TTC549 (cell line): ENCODE results near the gene NPY2R.

Source experiments
- FAIRE-seq: peaks from 2 replicates; lab custom pipeline; 2012; peaks lifted over from hg19 to GRCh38; lab: Jason Lieb, UNC

The NPY2R gene, protein sequence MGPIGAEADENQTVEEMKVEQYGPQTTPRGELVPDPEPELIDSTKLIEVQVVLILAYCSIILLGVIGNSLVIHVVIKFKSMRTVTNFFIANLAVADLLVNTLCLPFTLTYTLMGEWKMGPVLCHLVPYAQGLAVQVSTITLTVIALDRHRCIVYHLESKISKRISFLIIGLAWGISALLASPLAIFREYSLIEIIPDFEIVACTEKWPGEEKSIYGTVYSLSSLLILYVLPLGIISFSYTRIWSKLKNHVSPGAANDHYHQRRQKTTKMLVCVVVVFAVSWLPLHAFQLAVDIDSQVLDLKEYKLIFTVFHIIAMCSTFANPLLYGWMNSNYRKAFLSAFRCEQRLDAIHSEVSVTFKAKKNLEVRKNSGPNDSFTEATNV

DNA sequence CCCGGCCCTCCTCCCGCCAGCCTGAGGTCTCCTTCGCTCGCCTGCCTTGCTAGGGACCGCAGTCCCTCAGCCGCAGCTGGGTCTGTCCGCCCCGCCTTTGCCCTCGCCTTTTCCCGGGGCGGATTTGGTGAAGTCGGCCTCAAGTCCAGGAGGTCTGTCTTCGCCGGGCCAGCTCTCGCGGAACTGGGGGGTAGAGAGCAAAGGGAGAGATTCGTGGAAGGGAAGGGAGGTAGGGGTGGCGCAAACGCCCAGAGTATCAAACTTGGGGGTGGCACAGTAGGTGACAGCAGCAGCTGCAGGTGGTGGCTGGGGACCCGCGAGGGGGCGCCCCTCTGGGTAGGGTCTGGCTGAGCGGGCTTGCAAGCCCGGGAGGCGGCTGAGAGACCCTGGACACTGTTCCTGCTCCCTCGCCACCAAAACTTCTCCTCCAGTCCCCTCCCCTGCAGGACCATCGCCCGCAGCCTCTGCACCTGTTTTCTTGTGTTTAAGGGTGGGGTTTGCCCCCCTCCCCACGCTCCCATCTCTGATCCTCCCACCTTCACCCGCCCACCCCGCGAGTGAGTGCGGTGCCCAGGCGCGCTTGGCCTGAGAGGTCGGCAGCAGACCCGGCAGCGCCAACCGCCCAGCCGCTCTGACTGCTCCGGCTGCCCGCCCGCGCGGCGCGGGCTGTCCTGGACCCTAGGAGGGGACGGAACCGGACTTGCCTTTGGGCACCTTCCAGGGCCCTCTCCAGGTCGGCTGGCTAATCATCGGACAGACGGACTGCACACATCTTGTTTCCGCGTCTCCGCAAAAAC, at the start of gene NPY2R:
NPY2R (plus strand) TSS at position 379 of the 797 bp plus-strand sequence. CDS start 5,304 bp downstream, outside the sequence.
- FAIRE-seq = no peak

DNA sequence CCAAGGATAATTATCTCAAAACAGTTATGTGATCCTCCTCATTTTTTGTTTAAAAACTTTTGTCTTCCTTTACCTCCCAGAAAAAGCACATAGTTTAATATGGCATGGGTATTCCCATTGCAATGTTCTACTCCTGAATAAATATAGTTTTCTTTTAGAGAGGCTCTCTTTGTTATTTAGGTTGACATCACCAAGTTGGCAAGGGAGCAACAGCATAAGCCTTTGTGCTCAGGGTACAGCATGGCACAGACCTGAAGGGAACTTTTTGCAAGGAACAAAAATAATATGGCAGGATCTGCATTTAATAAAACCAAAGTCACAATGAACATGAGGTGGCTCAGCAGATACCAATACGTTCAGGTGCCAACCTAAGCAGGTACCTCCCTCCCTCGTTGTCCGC, 47.1 kb upstream of the NPY2R start:
- no peak for FAIRE-seq

DNA sequence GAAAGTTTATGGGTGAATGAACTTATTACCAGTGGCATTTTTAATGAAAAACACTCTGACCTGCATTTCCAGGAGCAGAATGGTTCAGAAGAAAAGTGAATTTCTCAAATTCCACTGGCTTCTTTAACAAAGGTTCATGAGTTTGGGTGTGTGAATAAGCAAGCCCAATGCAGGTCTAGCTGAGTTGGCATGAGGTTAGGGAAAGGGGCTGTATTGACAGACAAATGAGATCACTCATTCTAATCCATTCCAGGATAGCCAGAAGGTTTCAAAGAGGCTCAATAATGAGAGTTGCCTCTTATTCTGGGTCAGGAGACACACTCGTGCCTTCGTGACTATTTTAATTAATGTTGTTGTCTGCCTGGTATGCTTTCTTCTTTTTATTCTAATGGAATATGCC, 43.7 kb upstream of the NPY2R start:
- FAIRE-seq = no peak

DNA sequence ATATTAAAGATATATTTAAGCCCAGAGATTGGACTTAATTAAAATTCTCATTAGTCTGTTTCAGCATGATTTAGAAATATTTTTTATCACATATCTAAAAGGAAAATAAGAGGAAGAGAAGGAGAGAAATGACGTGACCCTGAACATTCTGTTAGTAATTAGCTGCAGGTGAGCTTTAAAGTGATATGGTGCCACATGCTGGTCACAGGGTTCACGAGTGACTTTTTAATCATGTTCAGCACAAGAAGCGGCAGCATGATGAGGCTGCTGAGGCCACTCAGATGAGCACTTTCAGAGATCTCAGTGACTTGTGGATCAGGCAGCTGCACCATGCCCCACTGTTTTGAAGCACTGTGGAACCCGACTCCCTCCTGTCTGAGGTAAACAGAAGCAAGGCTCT, 37.9 kb upstream of the NPY2R start:
- no peak for FAIRE-seq

DNA sequence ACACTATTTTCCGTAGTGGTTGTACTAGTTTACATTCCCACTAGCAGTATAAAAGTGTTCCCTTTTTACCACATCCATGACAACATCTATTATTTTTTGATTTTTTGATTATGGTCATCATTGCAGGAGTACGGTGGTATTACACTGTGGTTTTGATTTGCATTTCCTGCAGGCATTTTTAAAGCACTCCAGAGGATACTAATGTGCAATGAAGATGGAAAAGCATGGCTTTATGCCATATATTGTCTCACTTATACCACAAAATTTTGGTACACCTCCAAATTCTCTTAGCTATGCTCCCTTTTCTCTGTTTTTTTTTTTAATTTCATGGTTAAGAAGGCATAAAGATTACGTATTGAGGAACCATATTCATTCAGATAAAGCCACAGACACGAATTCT, 35.1 kb upstream of the NPY2R start:
- FAIRE-seq = no peak

DNA sequence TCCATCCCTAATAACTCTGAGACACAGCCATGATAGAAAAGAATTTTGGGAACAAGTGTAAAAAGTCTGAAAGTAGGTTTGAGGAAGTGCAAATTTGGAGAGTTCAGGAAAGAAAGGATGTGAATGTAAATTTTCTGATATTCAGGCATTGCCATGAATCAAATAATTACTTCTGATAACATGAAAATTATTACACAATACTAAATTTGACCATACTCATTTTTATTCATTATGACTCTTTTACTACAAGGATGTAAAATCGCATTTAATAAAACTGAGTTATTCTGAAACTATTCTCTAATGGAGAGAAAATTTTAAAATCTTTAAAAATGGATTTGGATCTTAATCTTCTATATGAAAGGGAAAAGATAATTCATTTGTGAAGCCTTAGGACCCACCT, 33.8 kb upstream of the NPY2R start:
- no peak for FAIRE-seq

DNA sequence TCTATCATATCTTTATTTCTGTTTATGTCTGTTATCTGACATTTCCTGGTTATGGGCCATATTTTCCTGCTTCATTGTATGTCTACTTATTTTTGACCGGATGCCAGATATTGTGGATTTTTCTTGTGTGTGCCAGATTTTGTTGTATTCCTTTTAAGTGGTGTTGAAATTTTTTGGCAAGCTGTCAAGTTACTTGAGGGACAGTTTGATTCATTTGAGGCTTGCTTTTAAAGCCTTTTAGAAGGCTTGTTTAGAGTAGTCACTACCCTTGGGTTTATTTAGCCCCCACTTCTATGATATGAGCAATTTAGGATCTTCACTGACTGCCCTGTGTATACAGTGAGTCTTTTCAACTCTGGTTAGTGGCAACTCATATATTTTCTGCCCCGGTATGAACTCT, 29.2 kb upstream of the NPY2R start:
- no peak for FAIRE-seq

DNA sequence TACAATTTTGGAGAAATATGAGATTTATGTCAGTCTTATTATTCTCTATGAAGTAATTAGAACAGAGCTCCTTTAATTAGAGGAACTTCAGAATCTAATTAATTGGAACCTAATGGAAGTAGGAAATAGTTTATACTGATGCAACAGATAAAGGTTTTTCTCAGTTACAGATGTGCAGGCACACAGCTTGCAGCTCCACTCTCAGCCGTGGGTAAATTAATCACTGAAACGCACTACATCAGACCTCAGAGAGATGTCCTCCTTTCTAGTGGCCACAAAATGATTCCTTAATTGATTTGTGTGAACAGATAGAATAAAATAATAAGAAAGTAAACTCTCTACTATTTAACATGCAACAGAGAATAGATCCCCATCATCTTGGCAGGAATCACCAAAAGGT, 21.5 kb upstream of the NPY2R start:
- no peak for FAIRE-seq

DNA sequence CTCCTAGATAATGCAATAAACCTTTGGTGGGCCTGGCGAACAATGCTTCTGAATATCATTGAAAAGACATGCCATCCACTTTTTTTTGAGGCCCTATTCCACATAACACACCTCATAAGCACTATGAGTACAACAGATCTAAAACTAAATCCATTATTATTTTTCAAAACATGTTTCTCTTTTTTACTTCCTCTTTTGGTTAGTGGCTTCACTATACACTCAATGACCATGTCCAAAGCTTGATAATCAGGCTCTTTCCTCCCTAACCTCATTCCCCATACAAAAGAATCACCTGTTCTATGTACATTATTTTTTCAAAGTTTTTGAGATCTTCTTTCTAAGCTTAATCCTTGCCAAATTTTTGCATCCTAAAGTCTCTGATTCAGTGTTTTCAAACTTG, 20.4 kb upstream of the NPY2R start:
- no peak for FAIRE-seq

DNA sequence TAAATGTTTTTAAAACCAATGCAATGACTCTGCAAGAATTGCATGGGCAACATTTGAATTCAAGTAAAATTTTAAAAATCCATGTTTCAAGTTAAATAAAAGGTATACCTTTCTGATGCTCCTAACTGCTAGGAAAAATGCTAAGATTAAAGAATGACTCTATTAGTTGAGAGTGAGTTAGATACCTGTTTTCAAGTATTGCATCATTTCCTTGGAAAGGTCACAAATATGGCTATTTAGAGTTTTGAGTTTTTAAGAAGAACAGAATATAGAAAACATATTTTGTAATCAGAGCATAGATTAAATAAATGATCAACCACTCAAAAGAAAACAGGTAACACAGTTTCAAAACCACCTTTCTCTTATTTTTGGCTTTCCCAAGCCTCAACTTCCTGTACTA, 18.3 kb upstream of the NPY2R start:
- FAIRE-seq = no peak

DNA sequence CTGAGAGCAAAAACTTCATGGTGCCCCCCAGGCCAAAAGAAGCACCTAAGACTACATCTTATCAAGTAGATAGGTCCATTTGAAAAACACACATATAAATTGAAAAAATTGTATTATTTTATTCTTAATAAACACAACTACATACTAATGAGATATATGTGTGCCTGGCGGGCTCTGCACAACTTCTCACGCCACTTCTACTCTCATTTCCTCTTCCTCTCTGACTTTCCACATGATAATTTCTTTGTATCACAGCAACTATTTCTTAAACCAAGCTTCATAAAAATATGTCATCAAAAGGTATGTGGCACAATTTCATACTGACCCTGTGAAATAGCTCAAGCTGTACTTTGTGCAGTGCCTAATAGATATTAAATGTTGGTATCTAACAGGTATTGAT, 10.7 kb upstream of the NPY2R start:
- FAIRE-seq = no peak

DNA sequence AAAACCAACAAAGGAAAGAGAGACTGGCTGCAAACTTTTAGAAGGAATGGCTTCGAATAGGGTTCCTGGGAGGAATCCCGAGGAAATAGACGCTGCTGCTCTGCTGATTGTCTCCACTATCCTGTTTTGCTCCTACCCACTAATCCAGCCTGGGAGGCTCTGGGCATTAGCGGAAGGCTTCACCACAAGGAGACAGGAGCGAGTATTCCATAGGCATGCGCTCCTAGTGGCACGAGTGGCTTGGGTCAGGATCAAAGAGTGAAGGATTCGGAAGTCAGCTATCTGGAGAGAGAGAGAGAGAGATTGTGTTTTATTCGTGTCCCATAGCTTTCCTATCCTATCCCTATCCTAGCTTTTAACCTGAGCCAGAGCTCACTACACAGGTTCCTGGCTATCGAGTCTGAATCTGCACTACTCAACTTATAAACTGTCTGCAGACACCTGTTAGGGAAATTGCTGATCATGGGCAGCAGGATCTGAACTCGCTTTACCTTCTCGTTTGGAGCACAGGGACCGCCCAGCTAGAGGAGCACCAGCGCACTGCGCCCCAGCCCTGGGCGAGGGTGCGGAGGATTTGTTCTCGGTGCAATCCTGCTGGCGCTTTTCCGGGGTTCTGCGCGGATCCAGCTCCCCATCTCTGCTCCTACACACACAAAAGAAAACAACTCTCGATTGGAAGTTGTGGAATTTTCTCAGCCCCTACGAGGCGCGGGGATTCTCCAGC, 740 bp upstream of the NPY2R start:
- FAIRE-seq = no peak

DNA sequence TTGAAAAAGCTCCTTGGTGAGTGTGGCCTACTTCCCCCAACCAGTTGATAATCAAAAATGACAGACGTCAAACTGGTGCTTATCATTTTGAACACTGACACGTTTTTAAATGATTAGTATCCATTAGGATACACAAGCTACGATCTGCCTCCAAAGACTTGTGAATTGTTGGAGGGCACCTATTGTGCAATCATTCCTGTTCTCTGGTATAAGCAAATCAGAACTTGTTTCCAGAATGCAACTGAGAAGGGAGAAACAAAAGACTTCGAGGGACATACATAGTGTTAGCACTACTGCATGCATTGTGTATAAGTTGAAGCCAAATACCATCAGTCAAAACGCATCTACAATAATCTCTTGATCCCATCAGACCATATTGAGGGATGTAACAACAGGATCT, 11.6 kb downstream of the NPY2R start:
- no peak for FAIRE-seq

DNA sequence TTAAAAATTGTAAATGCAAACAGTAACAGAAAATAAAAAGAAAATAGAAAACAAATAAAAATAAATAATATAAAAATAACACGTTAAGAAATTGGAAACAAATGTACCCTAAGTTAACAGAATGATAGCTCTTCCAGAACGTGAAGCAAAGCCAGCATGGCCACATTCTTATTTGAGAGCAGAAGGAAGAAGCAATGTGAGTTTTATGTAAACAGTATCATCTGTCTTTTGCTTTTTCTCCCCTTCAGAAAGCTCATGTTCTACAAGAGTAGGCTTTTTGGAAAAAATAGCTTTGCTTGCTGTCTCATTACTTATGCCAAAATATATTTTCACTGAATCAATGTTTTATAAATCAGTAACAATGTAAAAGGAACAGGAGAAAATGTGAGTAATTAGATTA, 18.7 kb downstream of the NPY2R start:
- FAIRE-seq = no peak

DNA sequence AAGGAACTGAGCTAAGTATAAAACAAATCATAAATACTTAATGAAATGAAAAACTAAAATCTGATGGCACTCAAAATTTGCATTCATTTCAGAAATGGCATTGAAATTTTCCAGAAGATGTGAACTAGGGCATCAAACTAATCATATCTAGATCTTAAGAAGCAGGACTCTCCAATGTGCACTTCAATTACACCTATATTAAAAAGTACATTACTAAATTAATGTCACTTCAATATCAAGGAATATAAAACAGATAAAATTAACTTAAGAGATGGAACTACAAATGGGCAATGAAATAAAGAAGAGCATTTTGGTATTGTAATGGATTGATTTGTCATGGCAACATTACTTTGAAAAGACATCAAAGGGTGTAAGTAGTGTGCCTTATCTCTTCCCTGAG, 20.3 kb downstream of the NPY2R start:
- FAIRE-seq = no peak

DNA sequence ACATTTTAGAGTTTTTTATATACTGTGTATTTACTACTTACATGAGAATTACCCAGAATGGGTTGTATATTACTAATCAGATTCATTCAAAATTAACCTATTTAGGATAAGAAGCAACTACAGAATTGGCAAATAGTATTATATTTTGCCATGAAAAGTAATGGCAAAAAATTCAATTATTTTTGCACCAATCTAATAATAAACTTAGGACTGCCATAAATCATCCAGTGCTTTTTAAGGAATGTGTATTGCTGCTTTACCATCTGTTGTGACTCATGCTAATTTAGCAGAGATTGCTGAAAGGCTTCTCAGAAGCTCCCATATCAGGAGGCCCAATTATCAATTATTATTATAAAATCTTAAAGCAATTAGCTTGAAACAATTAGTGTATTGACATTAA, 24.0 kb downstream of the NPY2R start:
- FAIRE-seq = no peak

DNA sequence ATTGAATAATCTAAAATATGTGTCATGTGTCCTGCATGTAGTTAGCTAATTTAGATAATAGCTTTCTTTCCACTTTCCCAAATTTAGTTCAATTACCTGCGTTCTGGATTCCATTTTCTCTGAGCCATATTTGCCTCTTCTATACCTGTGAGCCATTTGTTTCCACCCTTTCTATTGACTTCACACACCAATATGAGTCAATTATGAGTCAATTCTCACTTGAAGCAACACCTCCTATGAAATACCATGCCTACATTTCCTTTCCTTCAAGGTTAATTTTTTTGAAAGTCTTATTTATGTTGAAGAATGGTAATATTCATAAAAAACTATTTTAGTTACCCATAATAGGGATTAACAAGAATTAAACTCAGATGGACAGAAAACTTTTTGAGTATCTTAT, 25.8 kb downstream of the NPY2R start:
- no peak for FAIRE-seq

DNA sequence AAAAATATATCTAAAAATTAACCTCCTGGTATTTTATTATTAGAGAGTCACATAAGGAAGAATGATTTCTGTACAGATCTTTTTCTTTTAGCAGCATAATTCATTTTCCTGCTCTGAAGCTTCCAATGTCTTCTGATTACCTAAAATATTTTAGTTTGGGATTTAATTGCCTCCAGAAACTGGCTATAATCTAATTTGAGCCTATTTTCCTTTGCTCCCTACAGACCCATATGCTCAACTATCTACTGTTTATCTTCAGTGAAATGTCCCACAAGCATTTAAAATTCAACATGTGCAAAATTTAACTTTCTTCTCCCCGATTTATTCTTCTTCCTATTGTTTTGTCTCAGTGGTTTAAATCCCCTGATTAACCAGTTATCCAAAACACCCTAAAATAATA, 29.1 kb downstream of the NPY2R start:
- FAIRE-seq = no peak

DNA sequence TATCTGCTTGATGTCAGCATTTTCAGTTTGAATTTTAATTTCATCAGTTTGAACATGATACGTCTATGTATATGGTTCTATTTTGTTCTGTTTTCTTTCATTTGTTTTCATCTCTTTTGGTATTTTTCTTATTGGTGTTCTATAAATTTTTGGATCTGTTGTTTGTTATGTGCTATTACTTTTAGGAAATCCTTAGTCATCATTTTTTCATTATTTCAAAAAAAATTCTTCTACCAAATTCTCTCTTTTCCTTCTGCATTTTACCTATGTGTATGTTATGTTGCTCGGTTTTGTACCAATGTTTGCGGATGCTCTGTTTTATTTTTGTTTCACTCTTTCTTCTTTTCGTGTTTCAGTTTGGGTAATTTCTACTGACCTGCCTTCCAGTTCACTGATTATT, 32.8 kb downstream of the NPY2R start:
- no peak for FAIRE-seq

DNA sequence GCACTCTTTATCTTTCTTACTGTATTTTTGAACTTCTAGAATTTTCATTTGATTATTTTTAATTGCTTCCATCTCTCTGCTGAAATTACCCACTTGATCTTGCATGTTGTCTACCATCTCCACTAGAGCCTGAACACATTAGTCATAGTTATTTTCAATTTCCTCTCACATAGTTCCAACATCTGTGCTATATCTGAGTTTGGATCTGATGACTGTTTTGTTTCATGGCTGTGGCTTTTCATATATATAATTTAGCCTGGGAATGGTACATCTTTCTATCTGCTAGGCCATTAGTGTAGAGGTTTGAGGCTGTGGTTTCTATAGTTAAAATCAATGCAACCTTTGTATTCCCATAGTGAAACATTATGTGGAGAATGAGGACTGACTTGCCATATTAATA, 33.2 kb downstream of the NPY2R start:
- FAIRE-seq = no peak

DNA sequence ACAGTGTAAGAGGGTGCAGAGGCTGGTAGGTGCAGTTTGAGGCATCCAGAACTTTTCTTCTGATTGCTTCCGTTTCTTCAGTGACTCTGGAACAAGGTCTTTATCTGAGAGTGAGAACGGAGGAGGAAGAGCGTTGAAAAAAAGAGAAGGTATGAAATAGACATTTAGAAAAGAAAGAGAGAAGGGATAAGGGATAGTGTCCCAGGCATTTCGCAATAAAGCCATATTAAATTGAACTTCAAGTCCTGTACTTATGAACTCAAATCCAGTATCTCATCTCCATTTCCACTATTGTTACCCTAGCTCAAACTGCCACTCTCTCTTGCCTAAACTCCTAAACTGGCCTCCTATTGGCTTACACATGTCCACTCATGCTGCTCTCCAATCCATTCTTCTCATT, 36.7 kb downstream of the NPY2R start:
- no peak for FAIRE-seq

DNA sequence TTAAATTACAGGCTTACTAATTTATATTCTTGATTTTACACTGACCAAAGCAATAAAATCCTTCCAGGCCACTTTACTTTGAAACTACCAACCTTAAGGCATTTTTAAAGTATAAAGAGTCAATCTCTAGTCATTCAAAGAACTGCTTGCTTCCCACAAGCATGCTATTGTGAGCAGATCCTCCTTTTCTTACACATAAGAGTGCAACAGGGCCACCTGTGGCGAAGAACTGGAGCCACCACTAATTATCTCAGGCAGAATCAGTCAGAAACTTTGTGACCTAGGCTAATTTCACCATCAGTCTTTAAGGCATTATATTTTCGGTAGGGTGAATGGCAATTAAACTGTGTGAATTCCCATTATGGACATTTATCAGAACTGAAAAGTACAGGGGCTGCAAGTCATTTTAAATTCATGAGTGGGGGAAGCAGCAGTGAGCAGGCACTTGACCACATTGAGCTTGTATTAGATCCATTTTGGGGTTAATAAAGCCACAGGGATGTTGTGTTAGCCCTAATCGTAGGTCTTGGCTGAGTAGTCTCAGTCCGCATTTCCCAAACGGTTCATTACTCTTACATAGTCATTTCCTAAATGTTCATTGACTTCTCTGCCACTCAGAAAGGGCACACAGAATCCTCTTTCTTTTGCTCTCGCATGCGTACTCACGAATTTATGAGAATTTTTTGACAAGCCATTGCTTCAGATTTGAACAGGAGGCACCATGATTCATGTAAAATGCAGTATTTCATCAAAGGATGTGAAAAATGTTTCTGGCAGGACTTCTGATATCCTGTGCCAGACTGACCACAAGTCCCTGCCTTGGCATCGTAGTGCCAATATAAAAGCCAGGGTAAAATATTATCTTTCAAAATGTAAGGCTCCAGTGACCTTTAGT, 39.8 kb downstream of the NPY2R start:
- no peak for FAIRE-seq
